NCI-H345 treated with DMSO at 0.1 percent for 48 hours (cell line): ENCODE results near the gene GNB5.

ENCODE experiments used
- DNase-seq: peaks from one replicate; lab custom pipeline; 2025; ENCODE audit not compliant: unreplicated experiment; lab: John Stamatoyannopoulos, UW

The GNB5 gene

GRCh38 chr15:52068004-52068615 is 123.1 kb downstream of the GNB5 start:
- DNase-seq, result no peak

GRCh38 chr15:52067545-52067926 is 123.7 kb downstream of the GNB5 start:
- DNase-seq, result no peak

GRCh38 chr15:52066842-52067544 is 124.2 kb downstream of the GNB5 start:
- DNase-seq, result no peak
